Measurements from ENCODE around the gene ABHD18. TPM values are rescaled to one million over a fixed set of nuclear protein-coding genes. Genes with fewer than 3 reads are reported as not detected.
"Not testable (repeated sequence)": the region's sequence is repeated elsewhere in the genome, so short reads cannot be mapped to it uniquely, and the experiment has no call there.

Gene ABHD18
- total RNA-seq, 1 experiment from 2014 or later: 14.9 TPM

DNA sequence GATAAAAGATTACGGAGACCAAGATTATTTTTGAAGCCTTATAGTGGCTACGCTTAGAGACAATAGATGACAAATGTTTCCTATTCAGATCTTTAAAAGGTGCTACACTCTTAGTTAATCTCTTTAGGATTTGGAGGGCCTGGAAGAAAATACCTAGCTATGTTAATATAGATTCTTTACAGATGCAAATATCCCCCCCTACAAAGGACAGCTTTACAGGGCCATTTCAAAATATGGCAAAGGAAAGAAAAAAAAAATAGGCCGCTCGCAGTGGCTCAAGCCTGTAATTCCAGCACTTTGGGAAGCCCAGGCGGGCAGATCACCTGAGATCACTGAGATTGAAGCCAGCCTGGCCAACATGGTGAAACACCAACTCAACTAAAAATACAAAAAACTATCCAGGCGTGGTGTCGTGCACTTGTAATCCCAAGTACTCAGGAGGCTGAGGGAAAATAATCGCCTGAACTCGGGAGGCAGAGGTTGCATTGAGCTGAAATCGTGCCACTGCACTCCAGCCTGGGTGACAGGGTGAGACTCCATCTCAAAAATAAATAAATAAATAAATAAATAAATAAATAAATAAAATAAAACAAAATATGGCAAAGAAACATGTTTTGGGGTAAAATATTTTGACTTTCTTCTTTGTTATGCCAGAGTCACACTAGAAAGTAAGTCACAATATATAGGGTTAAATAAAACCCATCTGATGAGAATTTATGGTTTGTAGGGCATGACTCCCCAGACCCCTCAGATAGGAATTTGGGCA is 90.4 kb downstream of the ABHD18 start:
- H3K27me3 ChIP-seq (replicated peaks; ENCODE audit: control insufficient read depth, insufficient read depth, low read length); H3K36me3 Mint-ChIP-seq (ENCODE audit: insufficient read depth, unreplicated experiment); H3K4me1 Mint-ChIP-seq (ENCODE audit: low read depth, unreplicated experiment); CTCF ChIA-PET; BruUV-seq (replicated peaks); POLR2A ChIA-PET; H3K27me3 Mint-ChIP-seq (ENCODE audit: insufficient read depth, unreplicated experiment); H3K36me3 ChIP-seq (ENCODE audit: control insufficient read depth, insufficient read depth, low read length); H3K9me3 Mint-ChIP-seq (ENCODE audit: unreplicated experiment); H3K27ac Mint-ChIP-seq (ENCODE audit: unreplicated experiment); H3K9me3 ChIP-seq; H3K4me3 ChIP-seq (ENCODE audit: low read depth, low read length); H3K4me3 Mint-ChIP-seq (ENCODE audit: unreplicated experiment); H3K4me1 ChIP-seq; DNase-seq: not testable (repeated sequence)
- intact Hi-C loops (cut with micrococcal nuclease; ENCODE audit: unreplicated experiment): loop anchor here (10.0 kb wide), 1 partner anchor 251 kb away; no protein-coding TSS in a partner anchor

- Mint-ChIP-seq H3K4me3 (ENCODE audit: unreplicated experiment) (no peak overlapping the region), H3K27me3 (ENCODE audit: insufficient read depth, unreplicated experiment) (no peaks in the 10 kb centered on the region), H3K27ac (ENCODE audit: unreplicated experiment) (no peak overlapping the region), H3K9me3 (ENCODE audit: unreplicated experiment) (no peaks in the 10 kb centered on the region), H3K36me3 (ENCODE audit: insufficient read depth, unreplicated experiment) (no peaks in the 10 kb centered on the region), H3K4me1 (ENCODE audit: low read depth, unreplicated experiment) (no peaks in the 10 kb centered on the region)
- CTCF ChIA-PET: no interaction called here
- TF ChIP-seq, protein P1, sequence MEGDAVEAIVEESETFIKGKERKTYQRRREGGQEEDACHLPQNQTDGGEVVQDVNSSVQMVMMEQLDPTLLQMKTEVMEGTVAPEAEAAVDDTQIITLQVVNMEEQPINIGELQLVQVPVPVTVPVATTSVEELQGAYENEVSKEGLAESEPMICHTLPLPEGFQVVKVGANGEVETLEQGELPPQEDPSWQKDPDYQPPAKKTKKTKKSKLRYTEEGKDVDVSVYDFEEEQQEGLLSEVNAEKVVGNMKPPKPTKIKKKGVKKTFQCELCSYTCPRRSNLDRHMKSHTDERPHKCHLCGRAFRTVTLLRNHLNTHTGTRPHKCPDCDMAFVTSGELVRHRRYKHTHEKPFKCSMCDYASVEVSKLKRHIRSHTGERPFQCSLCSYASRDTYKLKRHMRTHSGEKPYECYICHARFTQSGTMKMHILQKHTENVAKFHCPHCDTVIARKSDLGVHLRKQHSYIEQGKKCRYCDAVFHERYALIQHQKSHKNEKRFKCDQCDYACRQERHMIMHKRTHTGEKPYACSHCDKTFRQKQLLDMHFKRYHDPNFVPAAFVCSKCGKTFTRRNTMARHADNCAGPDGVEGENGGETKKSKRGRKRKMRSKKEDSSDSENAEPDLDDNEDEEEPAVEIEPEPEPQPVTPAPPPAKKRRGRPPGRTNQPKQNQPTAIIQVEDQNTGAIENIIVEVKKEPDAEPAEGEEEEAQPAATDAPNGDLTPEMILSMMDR (IDR thresholded peaks at IDR 0.05; ENCODE audit: insufficient read depth in 1 of 2, low read depth in 1 of 2, low read length in 1 of 2, severe bottlenecking in 1 of 2, unreplicated experiment in 1 of 2): no peak
- no peak for DNase-seq
- no peaks in the 10 kb centered on the region for H3K36me3 ChIP-seq (ENCODE audit: control insufficient read depth, insufficient read depth, low read length)
- H3K27me3 ChIP-seq (replicated peaks; ENCODE audit: control insufficient read depth, insufficient read depth, low read length): no peaks in the 10 kb centered on the region
- H3K4me1 ChIP-seq: no peaks in the 10 kb centered on the region
- no TSS peak for BruUV-seq (replicated peaks)
- intact Hi-C loops (cut with micrococcal nuclease; ENCODE audit: unreplicated experiment): loop anchor here (10.0 kb wide), 1 partner anchor 252 kb away; no protein-coding TSS in a partner anchor
- H3K9me3 ChIP-seq: no peaks in the 10 kb centered on the region
- H3K4me3 ChIP-seq (ENCODE audit: low read depth, low read length): no peak overlapping the region
- POLR2A ChIA-PET: no interaction called here
These were observed 91.2 kb downstream of the ABHD18 start for GRCh38 chr4:128056396-128056795.

GRCh38 chr4:128060121-128060698 is 95.0 kb downstream of the ABHD18 start:
- no peak for DNase-seq
- Mint-ChIP-seq H3K27me3 (ENCODE audit: insufficient read depth, unreplicated experiment) (no peaks in the 10 kb centered on the region), H3K9me3 (ENCODE audit: unreplicated experiment) (no peaks in the 10 kb centered on the region), H3K4me3 (ENCODE audit: unreplicated experiment) (peak overlapping the region; percentile 71), H3K4me1 (ENCODE audit: low read depth, unreplicated experiment) (peaks cover 3% of the 10 kb centered on the region), H3K27ac (ENCODE audit: unreplicated experiment) (peak overlapping the region; percentile 93), H3K36me3 (ENCODE audit: insufficient read depth, unreplicated experiment) (no peaks in the 10 kb centered on the region)
- ChIA-PET CTCF (interaction anchor here (0.6 to 2.3 kb wide), 4 partner anchors 9 to 95 kb away, joined by 3 to 11 read pairs (median 4); partner anchors contain the start of genes ABHD18 and MFSD8), POLR2A (interaction anchor here (0.7 to 1.9 kb wide), 5 partner anchors 9 to 278 kb away, joined by 3 to 20 read pairs (median 8); partner anchors contain the start of genes ABHD18, HSPA4L, MFSD8 and PGRMC2)
- intact Hi-C loops (cut with micrococcal nuclease; ENCODE audit: unreplicated experiment): loop anchor here (2.0 to 5.0 kb wide), 4 partner anchors 95 to 1032 kb away; partner anchors contain the start of genes ABHD18, HSPA4L, MFSD8 and PLK4
- H3K4me3 ChIP-seq (ENCODE audit: low read depth, low read length): peak overlapping the region; percentile 86
- H3K27me3 ChIP-seq (replicated peaks; ENCODE audit: control insufficient read depth, insufficient read depth, low read length): no peaks in the 10 kb centered on the region
- no peaks in the 10 kb centered on the region; the same call in 1 of the 2 replicates for H3K4me1 ChIP-seq
- H3K36me3 ChIP-seq (ENCODE audit: control insufficient read depth, insufficient read depth, low read length): no peaks in the 10 kb centered on the region
- no peaks in the 10 kb centered on the region for H3K9me3 ChIP-seq
- TSS peak; percentile 91 for BruUV-seq (replicated peaks)
- TF ChIP-seq, protein P1 (IDR thresholded peaks at IDR 0.05; ENCODE audit: insufficient read depth in 1 of 2, low read depth in 1 of 2, low read length in 1 of 2, severe bottlenecking in 1 of 2, unreplicated experiment in 1 of 2): no peak

Measured in Caco-2 (cell line).